ENCODE measurements around the gene GRB2. TPM values are rescaled to one million over a fixed set of nuclear protein-coding genes. Genes with fewer than 3 reads are reported as not detected.
"Not testable (repeated sequence)": the region's sequence is repeated elsewhere in the genome, so short reads cannot be mapped to it uniquely, and the experiment has no call there.

GRB2 gene
- total RNA-seq, 2 experiments from 2014 or later = 149 to 155 TPM

DNA sequence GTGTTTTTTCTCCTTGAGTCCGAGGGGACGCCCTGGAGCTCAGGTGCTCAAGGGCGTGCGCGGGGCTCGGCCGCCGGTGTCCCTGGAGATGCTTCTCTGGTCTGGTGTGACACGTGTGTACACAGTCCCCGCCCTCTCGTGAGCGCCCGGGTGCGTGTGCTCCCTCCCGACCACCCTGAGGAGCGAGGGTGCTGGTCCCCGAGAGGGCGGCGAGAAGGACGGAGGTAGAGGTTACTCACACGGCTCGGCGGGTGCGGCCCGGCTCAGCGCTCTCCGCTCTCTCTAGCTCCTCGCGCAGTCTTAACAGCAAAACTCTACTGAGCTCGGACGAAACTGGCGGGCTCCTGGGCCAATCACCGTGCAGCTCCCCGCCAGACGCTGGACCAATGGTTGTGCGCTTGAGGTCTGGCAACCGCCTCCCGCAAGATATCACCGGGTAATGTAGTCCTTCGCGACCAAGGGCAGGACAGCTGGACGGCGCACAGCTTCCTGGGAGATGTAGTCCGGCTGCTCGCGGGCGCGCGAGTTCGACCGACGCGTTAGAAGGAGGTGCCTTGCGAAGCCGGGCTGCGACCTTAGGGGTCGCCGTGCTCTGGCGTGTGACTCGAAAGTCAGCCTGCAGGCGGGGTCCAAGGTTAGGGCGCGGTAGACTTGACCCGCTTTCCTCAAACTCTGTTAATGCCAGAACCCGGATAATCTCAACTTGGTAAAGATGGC lies 116.2 kb downstream of the GRB2 start, which contains the start of gene SLC25A19:
Gene SLC25A19, minus strand, starts transcription at position 319 of the 717 bp plus-strand sequence. CDS start 2,669 bp downstream, outside the sequence.
- peak within 1 kb of the TSS; percentile 100 for H3K27ac Mint-ChIP-seq
- peak within 1 kb of the TSS; percentile 97 for H3K4me3 Mint-ChIP-seq
- POLR2A ChIA-PET = interaction anchor here (0.6 to 4.2 kb wide), 27 partner anchors 9 to 626 kb away, joined by 3 to 86 read pairs (median 5); partner anchors contain the start of genes GGA3, GRB2, JPT1 and LLGL2
- no peaks in the 10 kb centered on the region for H3K9me3 Mint-ChIP-seq
- ATAC-seq (ENCODE audit: low read depth) = peak; percentile 95
- no peaks in the 10 kb centered on the region for H3K36me3 Mint-ChIP-seq
- peak; percentile 95 for DNase-seq
- H3K27me3 Mint-ChIP-seq = no peaks in the 10 kb centered on the region
- H3K4me1 Mint-ChIP-seq = peaks cover 15% of the 10 kb centered on the region

DNA sequence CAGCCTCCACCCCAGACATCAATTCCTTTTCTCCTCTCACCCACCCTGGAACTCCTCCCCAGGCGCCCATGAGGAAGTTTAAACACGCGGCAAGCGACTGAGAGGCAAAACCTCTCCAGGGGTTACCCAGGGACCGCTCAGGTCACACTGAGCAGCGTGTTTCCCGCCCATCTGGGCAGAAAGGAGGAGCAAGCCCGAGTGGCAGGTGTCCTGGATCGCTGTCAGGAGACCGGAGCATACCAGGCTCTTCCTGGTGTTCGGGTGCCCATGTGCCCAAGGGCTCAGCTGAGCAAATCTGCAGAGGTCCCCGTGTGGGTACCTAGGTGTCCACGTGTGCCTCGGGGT lies 116.7 kb downstream of the GRB2 start:
- Mint-ChIP-seq H3K27me3 (no peaks in the 10 kb centered on the region), H3K27ac (peak overlapping the region; percentile 100), H3K4me3 (peak overlapping the region; percentile 97), H3K9me3 (no peaks in the 10 kb centered on the region), H3K4me1 (peaks cover 15% of the 10 kb centered on the region), H3K36me3 (no peaks in the 10 kb centered on the region)
- DNase-seq (no peak), ATAC-seq (ENCODE audit: low read depth) (peak; percentile 15)
- POLR2A ChIA-PET = interaction anchor here (0.7 to 4.2 kb wide), 21 partner anchors 9 to 276 kb away, joined by 3 to 86 read pairs (median 6); partner anchors contain the start of genes GGA3, GRB2, JPT1 and LLGL2

DNA sequence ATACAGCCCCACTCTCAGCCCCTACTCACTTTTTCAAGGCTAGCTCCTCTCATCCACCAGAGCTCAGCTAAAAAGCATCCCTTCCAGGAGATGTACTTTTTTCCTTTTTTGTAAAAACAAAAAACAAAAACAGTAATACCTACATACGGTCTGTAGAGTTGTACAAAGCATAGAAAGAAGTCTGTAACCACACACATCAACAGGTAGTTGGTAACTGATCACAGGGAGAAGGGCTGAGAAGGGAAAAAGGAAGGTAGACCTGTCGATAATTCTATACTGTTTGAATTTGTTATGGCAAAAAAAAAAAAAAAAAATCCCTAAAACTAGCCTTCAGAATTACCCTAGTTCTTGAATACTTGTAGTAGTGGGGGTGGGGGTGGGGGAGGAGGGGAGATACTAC lies 117.1 kb downstream of the GRB2 start:
- no peak for DNase-seq
- Mint-ChIP-seq H3K9me3 (no peaks in the 10 kb centered on the region), H3K36me3 (peaks cover 4% of the 10 kb centered on the region), H3K27ac (peak overlapping the region; percentile 100), H3K27me3 (no peaks in the 10 kb centered on the region), H3K4me1 (peaks cover 15% of the 10 kb centered on the region), H3K4me3 (peak overlapping the region; percentile 97)
- POLR2A ChIA-PET = interaction anchor here (0.7 to 4.2 kb wide), 13 partner anchors 8 to 198 kb away, joined by 3 to 86 read pairs (median 9); partner anchors contain the start of genes GGA3, GRB2, JPT1 and MIF4GD
- no peak for ATAC-seq (ENCODE audit: low read depth)

DNA sequence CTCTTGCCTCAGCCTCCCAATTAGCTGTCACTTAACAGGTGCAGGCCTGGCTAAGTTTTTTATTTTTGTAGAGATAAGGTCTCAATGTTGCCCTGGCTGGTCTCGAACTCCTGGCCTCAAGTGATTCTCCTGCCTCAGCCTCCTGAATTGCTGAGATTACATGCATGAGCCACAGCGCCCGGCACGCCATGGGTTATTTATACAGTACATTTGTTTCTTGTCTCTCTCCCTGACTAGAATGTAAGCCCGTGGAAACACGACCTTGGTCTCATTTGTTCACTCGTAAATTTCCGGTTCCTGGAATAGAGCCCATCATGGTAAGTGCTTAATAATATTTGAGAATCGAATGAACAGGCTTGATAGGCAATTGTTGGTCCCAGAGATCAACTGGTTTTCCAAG lies 118.3 kb downstream of the GRB2 start:
- ATAC-seq (ENCODE audit: low read depth) (no peak), DNase-seq (no peak)
- H3K27ac Mint-ChIP-seq = peak overlapping the region; percentile 48
- H3K4me1 Mint-ChIP-seq = peaks cover 15% of the 10 kb centered on the region
- H3K9me3 Mint-ChIP-seq = no peaks in the 10 kb centered on the region
- H3K4me3 Mint-ChIP-seq = peak overlapping the region; percentile 97
- no peaks in the 10 kb centered on the region for H3K27me3 Mint-ChIP-seq
- H3K36me3 Mint-ChIP-seq = peaks cover 6% of the 10 kb centered on the region
- POLR2A ChIA-PET = interaction anchor here (1.5 kb wide), 1 partner anchor 16 kb away, joined by 6 read pairs; the partner anchor contains the start of gene MIF4GD

DNA sequence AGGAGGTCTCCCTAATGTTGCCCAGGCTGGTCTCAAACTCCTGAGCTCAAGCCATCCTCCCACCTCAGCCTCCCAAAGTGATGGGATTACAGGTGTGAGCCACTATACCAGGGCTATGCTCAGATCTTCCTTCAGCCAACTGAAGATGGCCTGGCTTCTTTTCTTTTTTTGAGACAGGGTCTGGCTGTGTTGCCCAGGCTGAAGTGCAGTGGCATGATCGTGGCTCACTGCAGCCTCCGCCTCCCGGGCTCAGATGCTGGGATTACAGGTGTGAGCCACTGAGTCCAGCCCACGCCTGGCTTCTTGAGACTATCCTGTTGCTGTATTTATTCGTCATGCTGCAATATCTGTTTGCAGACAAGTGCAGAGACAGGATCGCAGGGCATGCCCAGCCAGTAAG lies 120.4 kb downstream of the GRB2 start:
- H3K4me1 Mint-ChIP-seq = peaks cover 12% of the 10 kb centered on the region
- H3K27me3 Mint-ChIP-seq = no peaks in the 10 kb centered on the region
- no peak for ATAC-seq (ENCODE audit: low read depth)
- no peaks in the 10 kb centered on the region for H3K9me3 Mint-ChIP-seq
- POLR2A ChIA-PET = interaction anchor here (0.7 kb wide), 1 partner anchor 15 kb away, joined by 5 read pairs; no protein-coding TSS in a partner anchor
- DNase-seq = no peak
- no peak overlapping the region for H3K27ac Mint-ChIP-seq
- H3K36me3 Mint-ChIP-seq = peaks cover 11% of the 10 kb centered on the region
- no peak overlapping the region for H3K4me3 Mint-ChIP-seq

DNA sequence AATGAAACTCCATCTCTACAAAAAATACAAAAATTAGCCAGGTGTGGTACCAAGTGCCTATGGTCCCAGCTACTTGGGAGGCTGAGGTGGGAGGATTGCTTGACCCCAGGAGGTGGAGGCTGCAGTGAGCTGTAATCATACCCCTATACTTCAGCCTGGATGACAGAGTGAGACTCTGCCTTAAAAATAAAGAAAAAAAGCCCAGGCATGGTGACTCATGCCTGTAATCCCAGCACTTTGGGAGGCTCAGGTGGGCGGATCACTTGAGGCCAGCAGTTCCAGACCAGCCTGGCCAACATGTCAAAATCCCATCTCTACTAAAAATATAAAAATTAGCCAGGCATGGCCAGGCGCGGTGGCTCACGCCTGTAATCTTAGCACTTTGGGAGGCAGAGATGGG lies 125.3 kb downstream of the GRB2 start:
- DNase-seq, H3K4me3 Mint-ChIP-seq: not testable (repeated sequence)
- POLR2A ChIA-PET = interaction anchor here (1.0 to 2.8 kb wide), 2 partner anchors 9 kb away, joined by 4 to 9 read pairs; partner anchors contain the start of genes MIF4GD and SLC25A19

DNA sequence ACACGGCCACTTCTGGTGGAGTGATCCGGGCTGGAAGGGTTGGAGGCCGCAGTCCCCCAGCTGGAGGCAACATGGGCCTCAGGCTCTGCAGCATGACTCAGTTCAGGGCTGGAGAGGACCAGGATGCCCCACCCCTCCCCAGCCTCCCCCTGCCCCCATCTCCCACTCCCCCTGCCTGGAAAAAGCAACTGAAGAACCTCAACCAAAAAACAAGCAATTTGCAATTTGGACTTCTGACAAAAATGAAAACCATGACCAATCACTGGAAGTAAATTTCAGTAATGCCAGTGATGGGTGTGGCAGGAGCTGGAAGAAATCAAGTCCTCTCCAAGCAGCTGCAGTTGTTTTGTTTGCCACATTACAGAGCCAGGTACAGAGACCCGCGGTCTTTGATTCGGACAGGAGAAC lies 127.8 kb downstream of the GRB2 start:
- no peak for DNase-seq
- H3K27me3 Mint-ChIP-seq = no peaks in the 10 kb centered on the region
- no peaks in the 10 kb centered on the region for H3K9me3 Mint-ChIP-seq
- H3K27ac Mint-ChIP-seq = no peak overlapping the region
- ATAC-seq (ENCODE audit: low read depth) = no peak
- POLR2A ChIA-PET = interaction anchor here (0.8 kb wide), 1 partner anchor 12 kb away, joined by 3 read pairs; the partner anchor contains the start of gene SLC25A19
- H3K4me3 Mint-ChIP-seq = no peak overlapping the region
- H3K36me3 Mint-ChIP-seq = peaks cover 12% of the 10 kb centered on the region
- peaks cover 9% of the 10 kb centered on the region for H3K4me1 Mint-ChIP-seq

More for the DNA sequence above, 125.3 kb downstream of the GRB2 start:
- peaks cover 14% of the 10 kb centered on the region for H3K36me3 Mint-ChIP-seq
- H3K9me3 Mint-ChIP-seq; H3K27ac Mint-ChIP-seq; ATAC-seq (ENCODE audit: low read depth); H3K27me3 Mint-ChIP-seq; H3K4me1 Mint-ChIP-seq: not testable (repeated sequence)

DNA sequence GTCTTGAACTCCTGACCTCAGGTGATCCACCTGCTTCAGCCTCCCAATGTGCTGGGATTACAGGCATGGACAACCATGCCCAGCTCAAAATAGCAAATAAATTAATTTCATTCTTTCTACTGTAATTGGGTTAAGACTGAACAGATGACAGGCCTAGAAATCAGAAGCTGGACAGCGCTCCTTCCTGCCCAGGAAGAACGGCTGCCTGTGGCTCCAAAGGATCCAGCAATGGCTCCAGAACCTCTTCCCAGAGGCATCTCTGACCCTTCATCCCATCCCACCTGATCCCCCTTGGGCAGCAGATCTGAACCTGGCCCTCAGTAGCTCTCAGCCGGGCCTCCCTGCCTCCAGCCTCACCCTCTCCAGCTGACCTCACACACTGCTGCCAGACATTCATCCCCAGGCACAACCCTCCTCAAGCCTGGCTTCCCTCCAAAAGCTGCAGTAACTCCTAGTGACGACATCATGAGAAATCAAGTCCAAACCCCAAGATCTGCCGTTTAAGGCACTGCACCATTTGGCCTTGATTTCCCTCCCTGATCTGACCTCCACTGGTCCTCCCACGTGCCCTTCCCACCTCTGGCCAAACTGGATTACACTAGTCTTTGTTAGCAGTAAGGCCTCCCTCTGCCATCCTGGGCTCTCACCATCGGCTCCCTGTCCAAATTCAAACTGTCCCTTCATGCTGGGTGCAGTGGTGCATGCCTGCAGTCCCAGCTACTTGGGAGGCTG lies 131.3 kb downstream of the GRB2 start:
- H3K27me3 Mint-ChIP-seq = no peaks in the 10 kb centered on the region
- no peak for DNase-seq
- H3K4me1 Mint-ChIP-seq = peaks cover 21% of the 10 kb centered on the region
- no peak overlapping the region for H3K4me3 Mint-ChIP-seq
- ATAC-seq (ENCODE audit: low read depth) = no peak
- no peak overlapping the region for H3K27ac Mint-ChIP-seq
- H3K36me3 Mint-ChIP-seq = peaks cover 8% of the 10 kb centered on the region
- POLR2A ChIA-PET = interaction anchor here (0.7 to 6.7 kb wide), 3 partner anchors 14 to 52 kb away, joined by 3 to 138 read pairs (median 86); partner anchors contain the start of genes GGA3, MRPS7 and SLC25A19
- no peaks in the 10 kb centered on the region for H3K9me3 Mint-ChIP-seq

DNA sequence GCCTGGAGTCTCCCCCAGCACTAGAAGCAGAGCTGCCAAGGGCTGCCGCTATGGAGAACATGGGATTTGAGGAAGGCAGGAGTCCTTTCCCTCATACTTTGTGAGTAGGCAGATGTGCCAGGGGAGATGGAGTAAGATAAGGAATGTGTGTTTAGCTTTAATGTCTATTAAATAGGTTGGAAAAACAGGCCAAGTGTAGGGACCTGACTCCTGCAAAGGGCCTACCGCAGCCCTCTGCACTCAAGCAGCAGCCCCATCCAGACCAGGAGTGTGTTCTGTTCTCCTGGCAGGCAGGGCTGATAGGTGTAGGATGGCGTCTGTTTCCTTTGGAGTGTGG lies 132.7 kb downstream of the GRB2 start:
- no peaks in the 10 kb centered on the region for H3K27me3 Mint-ChIP-seq
- H3K9me3 Mint-ChIP-seq = no peaks in the 10 kb centered on the region
- H3K4me3 Mint-ChIP-seq = peak overlapping the region; percentile 89
- peaks cover 27% of the 10 kb centered on the region for H3K4me1 Mint-ChIP-seq
- no peak for DNase-seq
- POLR2A ChIA-PET = interaction anchor here (1.5 to 6.7 kb wide), 3 partner anchors 12 to 65 kb away, joined by 3 to 138 read pairs (median 86); partner anchors contain the start of genes GGA3, MRPS7 and SLC25A19
- ATAC-seq (ENCODE audit: low read depth) = no peak
- H3K27ac Mint-ChIP-seq = peak overlapping the region; percentile 89
- peaks cover 10% of the 10 kb centered on the region for H3K36me3 Mint-ChIP-seq

DNA sequence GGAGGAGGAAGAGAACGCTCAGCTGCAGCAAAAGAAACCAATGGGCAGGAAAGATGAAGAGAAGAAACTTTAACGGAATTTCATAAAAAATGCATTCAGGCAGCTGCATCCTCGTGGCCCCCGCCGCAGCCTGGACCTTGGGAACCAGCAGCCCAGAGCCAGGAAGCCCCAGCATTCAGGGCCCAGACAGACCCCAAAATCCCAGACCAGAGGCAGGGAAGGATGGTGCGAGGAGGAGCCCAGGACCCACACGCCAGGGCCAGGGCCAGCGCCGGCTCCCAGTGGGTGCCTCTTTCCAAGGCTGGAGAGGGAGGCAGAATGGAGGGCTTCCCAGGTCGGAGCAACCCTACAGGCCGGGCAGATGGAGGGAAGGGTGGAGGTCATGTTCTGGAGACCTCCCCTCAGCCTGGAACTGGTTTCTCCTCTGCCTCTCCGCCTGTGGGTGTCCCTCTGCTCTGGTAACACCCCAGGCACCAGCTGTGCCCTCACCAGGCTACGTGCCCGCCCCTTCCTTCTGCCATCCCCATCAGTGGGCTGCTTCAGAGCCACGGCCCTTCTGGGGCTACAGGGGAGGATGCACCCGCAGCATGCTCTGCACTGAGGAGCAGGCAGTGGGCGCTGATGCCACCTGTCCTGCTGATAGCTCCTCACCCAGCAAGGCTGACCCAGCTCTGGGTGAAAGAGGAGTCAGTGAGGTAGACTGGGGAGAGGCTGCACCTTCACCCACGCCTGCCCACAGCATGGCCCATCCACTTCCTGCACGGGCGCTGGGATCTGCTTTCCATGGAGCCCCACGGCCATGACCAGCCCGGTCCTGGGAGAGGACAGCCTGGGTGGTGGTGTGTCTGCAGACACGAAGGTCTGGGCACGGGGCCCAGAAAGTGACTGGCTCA lies 133.3 kb downstream of the GRB2 start:
- no peaks in the 10 kb centered on the region for H3K9me3 Mint-ChIP-seq
- H3K4me1 Mint-ChIP-seq = peaks cover 28% of the 10 kb centered on the region
- no peaks in the 10 kb centered on the region for H3K27me3 Mint-ChIP-seq
- H3K36me3 Mint-ChIP-seq = peaks cover 10% of the 10 kb centered on the region
- ATAC-seq (ENCODE audit: low read depth) (no peak), DNase-seq (no peak)
- POLR2A ChIA-PET = interaction anchor here (1.3 to 6.7 kb wide), 9 partner anchors 12 to 216 kb away, joined by 3 to 138 read pairs (median 11); partner anchors contain the start of genes GGA3, GRB2, MRPS7 and SLC25A19
- peak overlapping the region; percentile 89 for H3K4me3 Mint-ChIP-seq
- peak overlapping the region; percentile 89 for H3K27ac Mint-ChIP-seq

DNA sequence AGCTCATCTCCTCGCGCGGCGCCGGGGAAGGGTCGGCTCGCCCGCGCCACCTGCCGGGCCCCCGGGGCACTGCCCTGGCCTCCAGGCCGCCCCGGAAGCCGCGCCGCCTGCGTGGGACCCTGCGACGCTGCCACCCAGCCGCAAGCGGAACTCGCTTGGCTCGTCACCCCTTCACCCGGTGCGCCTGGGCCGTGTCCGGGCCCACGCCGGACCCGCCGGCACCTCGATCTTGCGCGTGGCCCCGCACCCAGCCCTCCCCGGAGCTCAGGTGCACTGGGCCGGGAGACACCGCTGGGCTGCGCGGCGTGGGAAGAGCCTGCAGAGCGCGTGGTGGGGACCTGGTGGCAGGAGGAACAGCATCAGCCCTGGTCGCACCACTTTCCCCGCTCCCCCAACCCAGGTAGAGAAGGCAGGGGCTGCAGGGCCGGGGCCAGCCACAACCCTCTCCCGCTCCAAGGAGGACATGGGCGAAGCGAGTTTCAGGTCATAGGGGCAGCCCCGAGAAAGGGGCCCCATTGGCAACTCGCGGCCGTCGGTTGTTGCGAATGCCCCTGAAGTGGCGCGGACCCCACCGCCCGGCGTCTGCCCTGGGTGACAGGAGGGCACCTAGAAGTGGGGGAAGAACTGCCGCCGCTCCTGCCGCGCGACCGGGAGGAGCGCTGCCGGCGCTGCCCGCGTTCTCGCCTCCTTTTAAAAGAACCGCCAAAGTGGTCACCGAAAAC lies 134.1 kb downstream of the GRB2 start:
- peak overlapping the region; percentile 89 for H3K27ac Mint-ChIP-seq
- peaks cover 28% of the 10 kb centered on the region for H3K4me1 Mint-ChIP-seq
- POLR2A ChIA-PET = interaction anchor here (0.6 to 6.7 kb wide), 39 partner anchors 8 to 398 kb away, joined by 3 to 138 read pairs (median 4); partner anchors contain the start of genes ARMC7, FDXR, GGA3 and GRB2
- H3K27me3 Mint-ChIP-seq = no peaks in the 10 kb centered on the region
- peaks cover 13% of the 10 kb centered on the region for H3K36me3 Mint-ChIP-seq
- H3K9me3 Mint-ChIP-seq = no peaks in the 10 kb centered on the region
- DNase-seq (peak; percentile 98), ATAC-seq (ENCODE audit: low read depth) (peak; percentile 79)
- H3K4me3 Mint-ChIP-seq = peak overlapping the region; percentile 89

DNA sequence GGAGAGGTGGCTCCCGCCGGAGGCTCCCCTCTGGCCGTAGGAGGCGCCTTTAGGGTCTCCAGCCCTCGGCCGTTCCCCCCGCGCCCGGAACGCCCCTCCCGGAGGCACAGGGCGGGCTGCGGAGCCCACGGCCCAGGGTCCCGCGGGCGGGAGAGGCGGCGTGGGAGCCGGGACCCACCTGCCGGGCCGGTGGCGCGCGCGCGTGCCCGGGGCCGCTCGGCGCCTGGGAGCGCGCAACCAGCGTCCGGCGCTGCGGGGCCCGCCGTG lies 134.6 kb downstream of the GRB2 start, which contains the start of gene MIF4GD:
Gene MIF4GD, minus strand, starts transcription at position 266 of the 267 bp plus-strand sequence. CDS start 1,036 bp downstream, outside the sequence.
- H3K27ac Mint-ChIP-seq = peak within 1 kb of the TSS; percentile 89
- DNase-seq (no peak), ATAC-seq (ENCODE audit: low read depth) (peak; percentile 29)
- peaks cover 28% of the 10 kb centered on the region for H3K4me1 Mint-ChIP-seq
- H3K9me3 Mint-ChIP-seq = no peaks in the 10 kb centered on the region
- H3K27me3 Mint-ChIP-seq = no peaks in the 10 kb centered on the region
- POLR2A ChIA-PET = interaction anchor here (0.6 to 6.7 kb wide), 39 partner anchors 9 to 398 kb away, joined by 3 to 138 read pairs (median 4); partner anchors contain the start of genes ARMC7, FDXR, GGA3 and GRB2
- H3K36me3 Mint-ChIP-seq = peaks cover 13% of the 10 kb centered on the region
- H3K4me3 Mint-ChIP-seq = peak within 1 kb of the TSS; percentile 89

Data from activated naive CD8-positive, alpha-beta T cell treated with anti-CD3 and anti-CD28 coated beads, Interleukin-2, amount 10 ng/mL, durations not matched to agents 7 days and 5 days (primary cell).